AG08396 (cell line): ENCODE data around the gene WDR70.
"Not testable (repeated sequence)": the region's sequence is repeated elsewhere in the genome, so short reads cannot be mapped to it uniquely, and the experiment has no call there.

Experiments used
- DNase-seq: peaks from one replicate; pipeline ENCODE4 v3.0.0; 2012; ENCODE audit warnings: low spot score, mixed read lengths

The WDR70 gene

GRCh38 chr5:37570597-37570996 lies 191.5 kb downstream of the WDR70 start:
- no peak for DNase-seq

GRCh38 chr5:37571985-37572384 lies 192.9 kb downstream of the WDR70 start:
- no peak for DNase-seq

- no peak for DNase-seq
These were observed 196.7 kb downstream of the WDR70 start for GRCh38 chr5:37575541-37576489.

GRCh38 chr5:37576552-37576951 lies 197.4 kb downstream of the WDR70 start:
- DNase-seq: no peak

GRCh38 chr5:37578176-37578575 lies 199.1 kb downstream of the WDR70 start:
- DNase-seq: no peak

GRCh38 chr5:37580106-37580505 lies 201.0 kb downstream of the WDR70 start:
- no peak for DNase-seq

GRCh38 chr5:37582202-37582601 lies 203.1 kb downstream of the WDR70 start:
- no peak for DNase-seq

- not testable (repeated sequence) for DNase-seq
These were observed 214.2 kb downstream of the WDR70 start for GRCh38 chr5:37593292-37593691.

- not testable (repeated sequence) for DNase-seq
These were observed 215.7 kb downstream of the WDR70 start for GRCh38 chr5:37594864-37595263.

GRCh38 chr5:37598733-37599132 lies 219.6 kb downstream of the WDR70 start:
- no peak for DNase-seq

GRCh38 chr5:37601163-37601562 lies 222.0 kb downstream of the WDR70 start:
- no peak for DNase-seq

- no peak for DNase-seq
These were observed 224.0 kb downstream of the WDR70 start for GRCh38 chr5:37603072-37603471.

GRCh38 chr5:37604290-37604689 lies 225.2 kb downstream of the WDR70 start:
- no peak for DNase-seq

- no peak for DNase-seq
These were observed 227.0 kb downstream of the WDR70 start for GRCh38 chr5:37606148-37606547.

- no peak for DNase-seq
These were observed 227.6 kb downstream of the WDR70 start for GRCh38 chr5:37606632-37607248.

- peak; percentile 6 for DNase-seq
These were observed 236.1 kb downstream of the WDR70 start for GRCh38 chr5:37615184-37615583.

GRCh38 chr5:37619353-37619752 lies 240.2 kb downstream of the WDR70 start:
- DNase-seq: peak; percentile 31

GRCh38 chr5:37622354-37622753 lies 243.2 kb downstream of the WDR70 start:
- not testable (repeated sequence) for DNase-seq

- no peak for DNase-seq
These were observed 247.1 kb downstream of the WDR70 start for GRCh38 chr5:37626266-37626665.

- DNase-seq: no peak
These were observed 249.8 kb downstream of the WDR70 start for GRCh38 chr5:37628876-37629275.

GRCh38 chr5:37631939-37632338 lies 252.8 kb downstream of the WDR70 start:
- DNase-seq: no peak

GRCh38 chr5:37637165-37637845 lies 258.2 kb downstream of the WDR70 start:
- no peak for DNase-seq

- DNase-seq: no peak
These were observed 259.8 kb downstream of the WDR70 start for GRCh38 chr5:37638897-37639296.
